Fibroblast of lung (primary cell): ENCODE results near the gene PRAMEF13.
"Not testable (repeated sequence)": the region's sequence is repeated elsewhere in the genome, so short reads cannot be mapped to it uniquely, and the experiment has no call there.

Experiments
- CTCF ChIP-seq, 2 donors: IDR thresholded peaks in 1 of 2; conservative IDR thresholded peaks in 1 of 2; 1 replicate in 1 of 2; 2 replicates in 1 of 2; pipeline ENCODE4 v1.5.1; 2011 to 2012; ENCODE audit warnings: low read length in 2 of 2, control low read depth in 1 of 2, inconsistent platforms in 1 of 2, low read depth in 1 of 2, mild to moderate bottlenecking in 1 of 2
- EZH2 ChIP-seq: IDR thresholded peaks from 2 replicates; pipeline ENCODE4 v1.5.1; 2012; ENCODE audit warnings: low read length, control low read depth, mild to moderate bottlenecking; ENCODE audit errors: missing control alignments

- TF ChIP-seq CTCF (conservative IDR thresholded peaks at IDR 0.05 in 1 of 2, IDR thresholded peaks at IDR 0.05 in 1 of 2; ENCODE audit: low read depth in 1 of 2, low read length in 2 of 2); EZH2: not testable (repeated sequence)
Measured at GRCh38 chr1:13208712-13209111, 7.5 kb upstream of the PRAMEF13 start.
